Suprapubic skin (tissue), 4 donors: ENCODE data around the gene CAMK2A. TPM values are rescaled to one million over a fixed set of nuclear protein-coding genes. Genes with fewer than 3 reads are reported as not detected.

Experiments
- DNase-seq, 2 donors: peaks; one replicate each; pipeline ENCODE4 v3.0.0-alpha.2; 2019; ENCODE audit warnings: low spot score in 2 of 2
- H3K27ac ChIP-seq: fragments of 200-600 bp; sonication (generic); one replicate; pipeline ENCODE4 v1.5.1; 2019
- H3K27me3 ChIP-seq: fragments of 200-600 bp; sonication (generic); one replicate; pipeline ENCODE4 v1.5.1; 2019
- H3K36me3 ChIP-seq: fragments of 200-600 bp; sonication (generic); one replicate; pipeline ENCODE4 v1.5.1; 2019
- H3K4me1 ChIP-seq: fragments of 200-600 bp; sonication (generic); one replicate; pipeline ENCODE4 v1.5.1; 2019
- H3K4me3 ChIP-seq: fragments of 200-600 bp; sonication (generic); one replicate; pipeline ENCODE4 v1.5.1; 2019; ENCODE audit warnings: mild to moderate bottlenecking
- H3K9me3 ChIP-seq: fragments of 200-600 bp; sonication (generic); one replicate; pipeline ENCODE4 v1.5.1; 2019
- CTCF ChIP-seq, 2 donors: fragments of 200-600 bp in 1 of 2; fragments of 450-650 bp in 1 of 2; sonication (generic) in 1 of 2; IDR thresholded peaks; one replicate each; pipeline ENCODE4 v1.5.1; 2016 to 2019; ENCODE audit warnings: antibody characterized with exemption in 2 of 2, mild to moderate bottlenecking in 1 of 2, moderate library complexity in 1 of 2
- EP300 ChIP-seq: sonication (generic); formaldehyde crosslinking; IDR thresholded peaks from one replicate; pipeline ENCODE4 v1.6.1; 2017; ENCODE audit warnings: antibody characterized with exemption
- POLR2A ChIP-seq, 2 donors: fragments of 450-650 bp; IDR thresholded peaks; one replicate each; pipeline ENCODE4 v1.6.1; 2017; ENCODE audit warnings: antibody characterized with exemption in 2 of 2, mild to moderate bottlenecking in 2 of 2, moderate library complexity in 2 of 2
- POLR2AphosphoS5 ChIP-seq, 3 donors: sonication (generic); formaldehyde crosslinking; IDR thresholded peaks; one replicate each; pipeline ENCODE4 v1.6.1; 2017; ENCODE audit warnings: antibody characterized with exemption in 3 of 3
- WGBS: methylation state at CpG from one replicate; pipeline ENCODE4 v1.1.5; 2018; 5-methylcytosine and 5-hydroxymethylcytosine counted together
- total RNA-seq, 4 donors: library from RNA; depleted of rRNA; stranded (reverse); fragments of >200 nt; gene quantifications; one replicate each; pipeline ENCODE4 v1.1.0, GENCODE V29; 2016

CAMK2A gene
- total RNA-seq, 4 donors from 2014 or later, result 0.26 to 0.64 TPM; not detected in 2

- Histone ChIP-seq H3K36me3 (no peaks in the 10 kb centered on the region), H3K27me3 (no peaks in the 10 kb centered on the region), H3K4me1 (peaks cover 31% of the 10 kb centered on the region), H3K9me3 (no peaks in the 10 kb centered on the region), H3K4me3 (no peak overlapping the region), H3K27ac (peak overlapping the region; percentile 76)
- DNase-seq, result no peak
- TF ChIP-seq POLR2AphosphoS5 (IDR thresholded peaks at IDR 0.05) (no peak), EP300 (no peak), CTCF (IDR thresholded peaks at IDR 0.05) (no peak), POLR2A (IDR thresholded peaks at IDR 0.05) (no peak)
- 64% methylated on average over 5 of the region's 5 CpGs for WGBS
These were observed 108.5 kb downstream of the CAMK2A start for GRCh38 chr5:150181027-150181426.

GRCh38 chr5:150180241-150181026 lies 109.1 kb downstream of the CAMK2A start:
- no peaks in the 10 kb centered on the region for H3K36me3 ChIP-seq
- TF ChIP-seq CTCF (IDR thresholded peaks at IDR 0.05) (no peak), POLR2AphosphoS5 (IDR thresholded peaks at IDR 0.05) (peak in 1 of 3 donors; percentile 40)
- H3K9me3 ChIP-seq, result no peaks in the 10 kb centered on the region
- peaks cover 35% of the 10 kb centered on the region for H3K4me1 ChIP-seq
- H3K27me3 ChIP-seq, result no peaks in the 10 kb centered on the region
- peak overlapping the region; percentile 76 for H3K27ac ChIP-seq
- 64% methylated on average over 18 of the region's 18 CpGs for WGBS
- H3K4me3 ChIP-seq, result no peak overlapping the region
- peak in 1 of 2 donors; percentile 82 for DNase-seq

- 86% methylated on average over 7 of the region's 7 CpGs for WGBS
- H3K27me3 ChIP-seq, result no peaks in the 10 kb centered on the region
- no peak overlapping the region for H3K4me3 ChIP-seq
- DNase-seq, result no peak
- no peaks in the 10 kb centered on the region for H3K9me3 ChIP-seq
- TF ChIP-seq EP300 (no peak), POLR2A (IDR thresholded peaks at IDR 0.05) (no peak), CTCF (IDR thresholded peaks at IDR 0.05) (no peak), POLR2AphosphoS5 (IDR thresholded peaks at IDR 0.05) (no peak)
- H3K4me1 ChIP-seq, result peaks cover 35% of the 10 kb centered on the region
- H3K36me3 ChIP-seq, result no peaks in the 10 kb centered on the region
- peak overlapping the region; percentile 76 for H3K27ac ChIP-seq
These were observed 110.5 kb downstream of the CAMK2A start for GRCh38 chr5:150179019-150179620.

GRCh38 chr5:150178262-150178661 lies 111.3 kb downstream of the CAMK2A start:
- 82% methylated on average over 3 of the region's 4 CpGs for WGBS
- no peak overlapping the region for H3K4me3 ChIP-seq
- H3K27me3 ChIP-seq, result no peaks in the 10 kb centered on the region
- no peaks in the 10 kb centered on the region for H3K36me3 ChIP-seq
- DNase-seq, result no peak
- H3K9me3 ChIP-seq, result no peaks in the 10 kb centered on the region
- no peak for TF ChIP-seq POLR2A (IDR thresholded peaks at IDR 0.05)
- no peak for TF ChIP-seq POLR2AphosphoS5 (IDR thresholded peaks at IDR 0.05)
- TF ChIP-seq EP300, result no peak
- peaks cover 35% of the 10 kb centered on the region for H3K4me1 ChIP-seq
- no peak overlapping the region for H3K27ac ChIP-seq

GRCh38 chr5:150177721-150178120 lies 111.9 kb downstream of the CAMK2A start:
- H3K4me3 ChIP-seq, result no peak overlapping the region
- WGBS, result 71% methylated on average over 4 of the region's 4 CpGs
- no peak for DNase-seq
- no peak overlapping the region for H3K27ac ChIP-seq
- H3K4me1 ChIP-seq, result peaks cover 35% of the 10 kb centered on the region
- H3K9me3 ChIP-seq, result no peaks in the 10 kb centered on the region
- TF ChIP-seq POLR2A (IDR thresholded peaks at IDR 0.05) (no peak), CTCF (IDR thresholded peaks at IDR 0.05) (no peak), POLR2AphosphoS5 (IDR thresholded peaks at IDR 0.05) (no peak)
- H3K36me3 ChIP-seq, result no peaks in the 10 kb centered on the region
- H3K27me3 ChIP-seq, result no peaks in the 10 kb centered on the region
